ENCODE results near the gene SIN3B.

Gene SIN3B

DNA sequence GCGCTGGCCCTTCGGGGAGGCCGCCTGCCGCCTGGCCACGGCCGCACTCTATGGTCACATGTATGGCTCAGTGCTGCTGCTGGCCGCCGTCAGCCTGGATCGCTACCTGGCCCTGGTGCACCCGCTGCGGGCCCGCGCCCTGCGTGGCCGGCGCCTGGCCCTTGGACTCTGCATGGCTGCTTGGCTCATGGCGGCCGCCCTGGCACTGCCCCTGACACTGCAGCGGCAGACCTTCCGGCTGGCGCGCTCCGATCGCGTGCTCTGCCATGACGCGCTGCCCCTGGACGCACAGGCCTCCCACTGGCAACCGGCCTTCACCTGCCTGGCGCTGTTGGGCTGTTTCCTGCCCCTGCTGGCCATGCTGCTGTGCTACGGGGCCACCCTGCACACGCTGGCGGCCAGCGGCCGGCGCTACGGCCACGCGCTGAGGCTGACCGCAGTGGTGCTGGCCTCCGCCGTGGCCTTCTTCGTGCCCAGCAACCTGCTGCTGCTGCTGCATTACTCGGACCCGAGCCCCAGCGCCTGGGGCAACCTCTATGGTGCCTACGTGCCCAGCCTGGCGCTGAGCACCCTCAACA, 60.8 kb downstream of the SIN3B start:
- no peak for DNase-seq

- no peak for DNase-seq
Observed at GRCh38 chr19:16890461-16891184, 61.4 kb downstream of the SIN3B start.

GRCh38 chr19:16891696-16892382, 62.6 kb downstream of the SIN3B start:
- DNase-seq = no peak

- DNase-seq = no peak
Observed at GRCh38 chr19:16892436-16892835, 63.2 kb downstream of the SIN3B start.

- DNase-seq = no peak
Observed at GRCh38 chr19:16892868-16893685, 63.9 kb downstream of the SIN3B start.

DNA sequence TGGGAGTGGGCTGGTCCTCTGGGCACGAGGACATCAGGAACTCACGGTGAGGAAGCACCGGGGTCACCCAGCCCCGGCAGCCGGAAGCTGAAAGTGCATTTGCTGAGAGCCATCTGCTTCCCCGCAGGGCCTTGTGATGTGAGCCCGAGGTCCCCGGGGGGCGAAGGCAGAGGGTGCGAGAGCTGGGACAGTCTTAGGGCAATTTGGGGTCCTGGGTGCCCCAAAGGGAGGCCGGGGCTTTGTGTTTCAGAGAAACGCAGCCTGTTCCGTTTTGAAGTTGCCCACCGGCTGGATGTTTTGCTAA, 64.4 kb downstream of the SIN3B start:
- no peak for DNase-seq

DNA sequence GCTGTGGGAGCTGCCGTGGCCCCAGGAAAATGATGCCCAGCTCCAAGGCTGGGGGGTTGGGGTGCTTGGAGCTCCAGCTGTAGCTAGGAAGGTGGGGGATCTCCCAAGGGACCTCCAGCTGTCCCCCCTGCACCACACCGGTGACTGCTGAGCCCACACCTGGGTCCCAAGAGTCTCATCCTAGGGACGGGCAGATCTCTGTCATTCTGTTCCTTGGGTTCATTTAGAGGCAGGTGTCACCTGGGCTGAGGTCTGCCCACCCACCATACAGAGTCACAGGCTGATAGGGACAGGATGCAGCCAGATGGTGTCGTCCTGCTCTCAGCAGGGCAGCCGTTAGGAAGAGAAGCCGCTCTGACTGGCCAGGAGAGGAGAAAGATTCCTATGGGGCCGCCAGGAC, 64.9 kb downstream of the SIN3B start:
- no peak for DNase-seq

DNA sequence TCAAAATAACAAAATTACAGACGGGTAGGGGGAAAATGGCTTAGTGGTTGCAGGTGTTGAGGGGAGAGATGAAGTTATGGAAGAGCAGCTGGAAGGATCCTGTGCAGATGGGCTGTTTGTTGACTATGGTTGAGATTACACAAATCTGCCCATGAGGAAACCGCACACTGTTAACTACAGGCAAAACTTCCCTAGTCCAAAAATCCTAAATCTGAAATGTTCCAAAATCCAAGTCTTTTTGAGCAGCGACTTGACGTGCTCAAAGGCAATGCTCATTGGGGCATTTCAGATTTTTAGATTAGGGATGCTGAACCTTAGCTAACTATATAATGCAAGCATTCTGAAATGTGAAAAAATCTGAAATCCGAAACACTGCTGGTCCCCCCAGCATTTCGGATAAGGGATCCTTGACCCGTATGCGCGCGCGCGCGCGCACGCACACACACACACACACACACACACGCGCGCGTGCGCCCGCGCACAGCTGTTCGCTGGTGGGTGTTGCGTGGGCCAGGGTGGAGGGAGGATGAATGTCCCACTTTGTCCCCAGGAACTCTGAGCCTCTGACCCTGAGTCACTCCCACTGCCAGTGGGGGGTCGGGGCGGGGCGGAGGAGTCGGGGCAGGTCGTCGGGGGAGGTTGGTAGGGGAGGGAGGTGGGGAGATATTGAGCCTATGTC, 66.4 kb downstream of the SIN3B start:
- no peak for DNase-seq

GRCh38 chr19:16896146-16897028, 67.2 kb downstream of the SIN3B start:
- no peak for DNase-seq

DNA sequence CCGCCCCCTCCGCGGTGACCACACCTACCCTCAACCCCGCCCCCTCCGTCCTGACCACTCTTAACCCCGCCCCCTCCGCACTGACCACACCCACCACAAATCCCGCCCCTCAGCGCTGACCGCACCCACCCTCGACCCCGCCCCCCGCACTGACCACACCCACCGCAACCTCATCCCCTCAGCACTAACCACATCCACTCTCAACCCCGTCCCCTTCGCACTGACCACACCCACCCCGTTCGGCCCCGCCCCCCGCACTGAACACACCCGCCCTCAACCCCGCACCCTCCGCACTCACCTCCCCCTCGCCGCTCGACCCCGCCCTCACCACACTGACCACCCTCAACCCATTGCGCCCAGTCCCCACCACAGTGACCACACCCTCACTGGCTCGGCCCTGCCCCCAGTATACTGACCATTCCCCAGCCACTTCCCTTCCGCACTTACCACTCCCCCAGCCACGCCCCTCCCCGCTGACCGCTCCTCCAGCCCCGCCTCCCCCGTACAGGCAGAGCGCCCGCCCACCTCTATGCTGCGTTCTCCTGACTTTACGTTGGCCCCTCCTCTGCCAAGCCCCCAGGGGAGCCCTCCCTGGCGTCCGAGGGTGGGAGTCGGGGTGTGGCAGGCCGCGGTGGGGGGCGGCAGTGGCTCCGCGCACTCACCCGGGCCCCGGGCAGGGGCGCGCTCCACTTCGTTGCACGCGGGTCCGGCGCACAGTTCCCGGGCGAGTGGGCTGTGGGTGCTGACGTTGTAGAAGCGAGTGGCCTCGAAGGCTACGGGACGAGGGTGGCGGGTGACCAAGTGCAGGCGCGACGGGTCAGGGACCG, 68.0 kb downstream of the SIN3B start:
- DNase-seq = peak; percentile 78

DNA sequence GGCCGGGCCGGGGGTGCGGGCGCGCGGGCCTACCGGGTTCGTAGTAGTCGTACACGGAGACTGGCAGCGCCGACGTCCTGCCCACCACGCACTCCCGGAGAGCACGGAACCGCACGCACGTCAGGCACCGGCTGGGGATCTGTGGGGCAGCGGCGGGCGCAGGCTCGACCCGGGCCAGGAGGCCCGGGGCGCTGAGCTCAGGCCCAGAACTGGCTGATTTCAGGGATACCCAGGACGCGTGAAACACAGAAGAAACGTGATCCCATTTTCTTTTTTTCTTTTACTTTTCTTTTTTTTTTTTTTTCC, 68.6 kb downstream of the SIN3B start:
- DNase-seq = peak; percentile 15

DNA sequence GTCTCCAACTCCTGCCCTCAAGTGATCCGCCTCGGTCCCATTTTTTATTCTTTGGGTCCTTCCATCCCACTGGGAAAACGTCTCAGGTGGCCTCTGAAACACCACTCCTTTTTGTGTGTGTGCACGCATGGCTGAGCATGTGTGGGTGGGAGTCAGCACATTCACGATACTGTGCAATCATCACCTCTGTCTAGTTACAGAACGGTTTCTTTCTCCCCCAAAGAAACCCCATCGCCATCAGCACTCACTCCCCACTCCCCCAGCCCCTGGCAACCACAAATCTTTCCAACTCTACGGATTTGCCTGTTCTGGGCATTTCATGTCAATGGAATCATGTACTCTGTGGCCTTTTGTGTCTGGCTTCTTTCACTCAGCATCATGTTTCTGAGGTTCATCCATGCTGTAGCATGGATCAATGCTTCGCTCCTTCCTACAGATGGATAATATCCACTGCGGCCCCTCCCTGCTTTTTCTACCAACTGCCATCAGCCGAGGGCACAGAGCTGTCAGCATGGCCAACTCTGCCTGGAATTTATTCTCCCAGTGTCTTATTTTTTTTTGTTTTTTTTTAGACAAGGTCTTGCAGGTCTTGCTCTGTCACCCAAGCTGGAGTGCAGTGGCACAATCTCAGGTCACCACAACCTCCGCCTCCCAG, 69.3 kb downstream of the SIN3B start:
- DNase-seq = no peak

DNA sequence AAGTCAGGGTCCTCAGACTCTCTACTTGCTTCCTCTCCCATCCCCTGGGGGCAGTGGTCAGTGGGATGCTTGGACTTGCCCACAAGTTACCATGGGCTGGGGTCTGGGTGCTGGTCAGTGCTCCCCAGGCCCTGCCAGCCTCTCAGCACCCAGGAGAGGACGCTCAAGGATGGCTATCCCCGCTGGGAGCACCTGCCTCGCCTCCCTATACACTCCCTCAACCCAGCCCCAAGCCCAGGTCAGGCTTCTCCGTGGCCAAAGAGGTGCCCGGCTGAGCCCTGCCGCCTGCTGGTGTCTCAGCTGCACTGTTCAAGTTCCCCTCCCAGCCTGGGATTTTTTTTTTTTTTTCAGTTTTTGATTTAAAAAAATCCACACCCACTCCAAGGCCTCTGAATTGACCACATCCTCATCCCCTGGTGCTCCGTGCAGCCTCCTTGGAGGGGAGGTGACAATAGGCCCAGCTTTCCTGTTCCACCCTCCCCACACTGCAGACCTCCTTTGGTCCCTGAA, 70.4 kb downstream of the SIN3B start:
- peak; percentile 35 for DNase-seq

DNA sequence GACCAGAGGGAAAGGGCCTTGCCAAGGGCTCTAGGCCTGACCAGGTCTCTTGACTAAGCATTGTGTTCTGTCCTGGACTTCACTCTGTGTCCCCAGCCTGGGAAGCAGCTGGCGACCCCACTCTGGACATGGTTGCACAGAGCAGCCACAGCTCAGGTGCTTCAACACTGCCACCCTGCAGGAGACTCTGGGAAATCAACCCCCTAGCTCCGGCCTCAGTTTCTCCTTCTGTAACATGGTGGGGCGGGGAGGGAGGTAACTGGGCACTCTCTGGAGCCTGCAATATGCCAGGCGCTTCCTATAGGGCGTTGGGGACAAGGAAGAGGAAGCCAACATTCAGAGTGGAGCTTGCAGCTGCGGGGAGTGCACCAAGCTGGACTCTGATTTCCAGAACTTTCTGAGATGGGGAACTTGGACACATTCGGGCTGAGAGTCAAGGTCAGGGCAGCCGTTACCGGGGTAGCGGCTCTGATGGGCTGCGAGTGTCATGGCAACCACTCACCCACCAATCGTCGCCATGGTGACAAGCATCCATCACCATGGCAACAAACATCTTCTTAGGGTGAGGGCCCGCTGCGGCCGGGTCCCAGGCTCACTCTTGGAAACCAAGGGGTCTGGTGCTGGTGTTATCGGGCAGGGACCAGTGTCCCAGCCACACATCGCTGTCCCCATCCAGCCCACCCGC, 72.4 kb downstream of the SIN3B start:
- DNase-seq = no peak

GRCh38 chr19:16902545-16902944, 73.3 kb downstream of the SIN3B start:
- no peak for DNase-seq

- DNase-seq = no peak
Observed at GRCh38 chr19:16903347-16903746, 74.1 kb downstream of the SIN3B start.

DNA sequence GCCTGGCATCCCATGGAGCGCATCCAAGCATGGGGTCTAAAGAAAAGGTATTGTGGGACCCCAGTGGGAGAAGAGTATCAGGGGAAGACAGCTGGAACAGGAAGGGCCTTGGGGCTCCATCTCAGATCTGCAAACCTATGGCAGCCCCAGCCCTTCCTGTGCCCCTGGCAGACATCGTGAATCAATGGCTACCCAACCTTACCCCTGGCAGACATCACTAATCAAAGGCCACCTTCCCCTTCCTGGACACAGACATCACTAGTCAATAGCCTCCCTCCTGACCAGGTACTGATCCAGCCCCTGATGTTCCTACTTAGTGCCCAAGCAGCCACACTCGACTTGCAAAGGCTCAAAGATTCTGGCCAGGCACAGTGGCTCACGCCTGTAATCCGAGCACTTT, 75.4 kb downstream of the SIN3B start:
- DNase-seq = no peak

- DNase-seq = no peak
Observed at GRCh38 chr19:16908759-16909158, 79.6 kb downstream of the SIN3B start.

- no peak for DNase-seq
Observed at GRCh38 chr19:16911046-16911445, 81.8 kb downstream of the SIN3B start.

GRCh38 chr19:16912780-16913179, 83.6 kb downstream of the SIN3B start:
- no peak for DNase-seq

Measured in CD4-positive, alpha-beta T cell treated with Interleukin-10 for 1 hour (primary cell).